CD4-positive, alpha-beta T cell (primary cell): ENCODE data around the gene CHIA. TPM values are rescaled to one million over a fixed set of nuclear protein-coding genes. Genes with fewer than 3 reads are reported as not detected.
"Not testable (repeated sequence)": the region's sequence is repeated elsewhere in the genome, so short reads cannot be mapped to it uniquely, and the experiment has no call there.

Source experiments
- ATAC-seq: fragments of 200-7000 bp; cut with Tn5 transposase; one replicate; pipeline ENCODE4 v1.10.0; 2022; ENCODE audit warnings: mild to moderate bottlenecking; ENCODE audit not compliant: poor library complexity
- CTCF ChIA-PET: fragments of 350-600 bp; sonication (Branson Sonifier 250); formaldehyde crosslinking; loops from one replicate; lab custom pipeline; 2021; ENCODE audit warnings: antibody characterized with exemption, inconsistent platforms; lab: Charles Lee
- POLR2A ChIA-PET: fragments of 350-600 bp; sonication (Branson Sonifier 250); formaldehyde crosslinking; loops from one replicate; lab custom pipeline; 2021; ENCODE audit warnings: antibody characterized with exemption, inconsistent platforms; lab: Charles Lee
- DNase-seq, 14 experiments: peaks; one replicate each; pipeline ENCODE4 v3.0.0-alpha.2; 2013 to 2020; ENCODE audit warnings: mixed read lengths in 2 of 14
- H3K27ac ChIP-seq, 2 donors: one replicate each; pipeline versions ENCODE4 v1.5.1 to v1.7.0; 2013; ENCODE audit warnings: low read length in 2 of 2, low read depth in 1 of 2, mild to moderate bottlenecking in 1 of 2
- H3K27me3 ChIP-seq, 2 experiments: 1 replicate in 1 of 2; 2 replicates in 1 of 2; pipeline versions ENCODE4 v1.6.1 to v1.7.0; 2013; ENCODE audit warnings: low read length in 2 of 2, control low read depth in 1 of 2, mild to moderate bottlenecking in 1 of 2, moderate library complexity in 1 of 2; ENCODE audit not compliant: insufficient read depth in 2 of 2, control insufficient read depth in 1 of 2
- H3K36me3 ChIP-seq: one replicate; pipeline ENCODE4 v1.6.1; 2013; ENCODE audit warnings: low read length, control low read depth; ENCODE audit not compliant: insufficient read depth
- H3K4me1 ChIP-seq: one replicate; pipeline ENCODE4 v1.6.1; 2013; ENCODE audit warnings: low read length, control low read depth; ENCODE audit not compliant: insufficient read depth
- H3K4me3 ChIP-seq: one replicate; pipeline ENCODE4 v1.5.1; 2013; ENCODE audit warnings: mild to moderate bottlenecking, low read length, moderate library complexity
- H3K9me3 ChIP-seq, 2 experiments: 1 replicate in 1 of 2; 2 replicates in 1 of 2; pipeline versions ENCODE4 v1.6.1 to v1.7.0; 2013; ENCODE audit warnings: low read length in 2 of 2, mild to moderate bottlenecking in 2 of 2, control low read depth in 1 of 2, moderate library complexity in 1 of 2; ENCODE audit not compliant: control insufficient read depth in 1 of 2, insufficient read depth in 1 of 2
- H3K27ac Mint-ChIP-seq: one replicate; pipeline ENCODE4 v1.8.0; 2020; ENCODE audit warnings: mixed read lengths
- H3K27me3 Mint-ChIP-seq: one replicate; pipeline ENCODE4 v1.8.0; 2021; ENCODE audit warnings: mixed read lengths
- H3K36me3 Mint-ChIP-seq: one replicate; pipeline ENCODE4 v1.8.0; 2021; ENCODE audit warnings: low read depth, mixed read lengths
- H3K4me1 Mint-ChIP-seq: one replicate; pipeline ENCODE4 v1.8.0; 2021; ENCODE audit warnings: low read depth, mixed read lengths
- H3K4me3 Mint-ChIP-seq: one replicate; pipeline ENCODE4 v1.8.0; 2020; ENCODE audit warnings: mild to moderate bottlenecking, mixed read lengths
- H3K9me3 Mint-ChIP-seq: one replicate; pipeline ENCODE4 v1.8.0; 2020; ENCODE audit warnings: mixed read lengths
- CTCF ChIP-seq: fragments of 200-600 bp; IDR thresholded peaks from one replicate; pipeline ENCODE4 v1.8.0; 2022; ENCODE audit warnings: antibody characterized with exemption, mild to moderate bottlenecking
- intact Hi-C, 2 experiments: fragments of 100-400 bp; cut with DNase I in 1 of 2; cut with micrococcal nuclease in 1 of 2; formaldehyde crosslinking; loops; one replicate each; pipeline versions ENCODE4 v1.15.1 to v1.9.0; 2023 to 2025; cut with DNase I, micrococcal nuclease
- total RNA-seq, 174 experiments: library from RNA in 2 of 174; stranded (reverse) in 2 of 174; gene quantifications; one replicate each; pipeline ENCODE4 v1.2.3 and lab custom pipeline; 2021 to 2026

Gene CHIA
- total RNA-seq, 2 experiments from 2014 or later = not detected

DNA sequence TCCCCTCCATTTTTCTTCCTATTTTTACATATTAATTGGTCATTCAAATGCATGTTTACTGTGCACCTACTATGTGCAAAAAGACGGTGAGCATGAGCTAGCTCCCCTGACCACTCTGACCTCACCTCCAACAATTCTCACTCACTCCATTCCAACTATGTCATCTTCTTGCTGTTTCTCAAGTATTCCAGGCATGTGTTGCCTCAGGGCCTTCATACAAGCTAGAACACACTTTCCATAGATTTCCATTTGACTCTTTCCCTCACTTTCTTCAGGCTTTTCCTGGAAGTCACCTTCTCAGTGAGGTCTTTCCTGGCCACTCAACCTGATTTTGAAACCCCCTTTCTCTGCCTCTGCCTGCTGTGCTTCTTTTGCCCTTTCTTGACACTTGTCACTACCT lies 32.6 kb downstream of the CHIA start:
- CTCF ChIA-PET = no interaction called here
- POLR2A ChIA-PET = interaction anchor here (0.6 kb wide), 1 partner anchor 108 kb away, joined by 3 read pairs; no protein-coding TSS in a partner anchor
- intact Hi-C loops = no loop called here
- Histone ChIP-seq H3K27me3 (no peaks in the 10 kb centered on the region), H3K36me3 (no peaks in the 10 kb centered on the region), H3K4me3 (no peak overlapping the region), H3K4me1 (peaks cover 12% of the 10 kb centered on the region), H3K9me3 (peaks cover 0 to 5% of the 10 kb centered on the region in 2 experiments), H3K27ac (no peak overlapping the region)
- Mint-ChIP-seq H3K27ac (no peak overlapping the region), H3K4me1 (peaks cover 26% of the 10 kb centered on the region), H3K27me3 (no peaks in the 10 kb centered on the region), H3K4me3 (no peak overlapping the region), H3K36me3 (peaks cover 8% of the 10 kb centered on the region), H3K9me3 (peaks cover 5% of the 10 kb centered on the region)
- no peak for TF ChIP-seq CTCF
- DNase-seq = no peak
- no peak for ATAC-seq

GRCh38 chr1:111332190-111332589 lies 41.5 kb downstream of the CHIA start:
- Histone ChIP-seq H3K4me1 (peaks cover 8% of the 10 kb centered on the region), H3K9me3 (peaks cover 3 to 14% of the 10 kb centered on the region in 2 experiments), H3K4me3 (no peak overlapping the region), H3K36me3 (no peaks in the 10 kb centered on the region), H3K27me3 (no peaks in the 10 kb centered on the region), H3K27ac (no peak overlapping the region)
- intact Hi-C loops = loop anchor here (10.0 kb wide), 3 partner anchors 547 to 717 kb away; no protein-coding TSS in a partner anchor
- H3K4me3 Mint-ChIP-seq = no peak overlapping the region
- ChIA-PET POLR2A (interaction anchor here (0.8 to 2.0 kb wide), 2 partner anchors 110 to 147 kb away, joined by 3 to 5 read pairs; no protein-coding TSS in a partner anchor), CTCF (interaction anchor here (1.4 kb wide), 1 partner anchor 301 kb away, joined by 3 read pairs; no protein-coding TSS in a partner anchor)
- DNase-seq = no peak
- no peak overlapping the region for H3K27ac Mint-ChIP-seq
- peaks cover 36% of the 10 kb centered on the region for H3K36me3 Mint-ChIP-seq
- no peak for ATAC-seq
- H3K27me3 Mint-ChIP-seq = no peaks in the 10 kb centered on the region
- TF ChIP-seq CTCF = no peak
- H3K9me3 Mint-ChIP-seq = peaks cover 14% of the 10 kb centered on the region
- peaks cover 6% of the 10 kb centered on the region for H3K4me1 Mint-ChIP-seq

DNA sequence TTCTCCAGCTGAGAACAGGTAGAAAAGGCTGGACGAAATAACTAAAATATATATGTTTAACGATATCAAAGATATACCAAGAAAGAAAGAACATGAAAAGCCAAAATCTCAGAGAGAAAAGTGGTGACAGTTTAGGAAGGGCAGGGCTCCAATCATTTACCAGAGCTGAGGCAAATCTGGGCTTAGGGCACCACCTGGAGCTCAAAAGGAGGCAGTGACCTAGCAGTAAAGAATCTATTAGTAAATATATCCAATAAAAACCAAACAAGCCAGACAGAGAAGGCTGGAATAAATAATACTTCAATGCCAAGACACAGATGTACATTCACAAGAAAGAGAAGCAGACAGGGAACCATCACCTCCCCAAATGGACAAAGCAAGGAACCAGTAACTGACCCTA lies 43.5 kb downstream of the CHIA start:
- peaks cover 8% of the 10 kb centered on the region for H3K4me1 ChIP-seq
- no peaks in the 10 kb centered on the region for H3K27me3 Mint-ChIP-seq
- ChIA-PET POLR2A (interaction anchor here (0.7 to 1.6 kb wide), 9 partner anchors 106 to 521 kb away, joined by 3 to 10 read pairs (median 4); no protein-coding TSS in a partner anchor), CTCF (interaction anchor here (0.6 to 1.9 kb wide), 13 partner anchors 8 to 550 kb away, joined by 3 to 20 read pairs (median 3); partner anchors contain the start of gene DENND2D)
- peak; percentile 81 for TF ChIP-seq CTCF
- no peak overlapping the region for H3K27ac Mint-ChIP-seq
- peaks cover under 1 to 3% of the 10 kb centered on the region in 2 experiments for H3K9me3 ChIP-seq
- ATAC-seq (peak; percentile 95), DNase-seq (peak; percentile 37 to 85 (median 52))
- no peak overlapping the region for H3K27ac ChIP-seq
- peaks cover 6% of the 10 kb centered on the region for H3K4me1 Mint-ChIP-seq
- no peaks in the 10 kb centered on the region for H3K27me3 ChIP-seq
- H3K4me3 Mint-ChIP-seq = no peak overlapping the region
- intact Hi-C loops = loop anchor here (1.0 to 10.0 kb wide), 7 partner anchors 111 to 719 kb away; no protein-coding TSS in a partner anchor
- peaks cover 21% of the 10 kb centered on the region for H3K36me3 Mint-ChIP-seq
- peaks cover 3% of the 10 kb centered on the region for H3K9me3 Mint-ChIP-seq
- no peaks in the 10 kb centered on the region for H3K36me3 ChIP-seq
- H3K4me3 ChIP-seq = no peak overlapping the region

- intact Hi-C loops = loop anchor here (2.0 to 10.0 kb wide), 4 partner anchors 551 to 721 kb away; no protein-coding TSS in a partner anchor
These were observed 44.7 kb downstream of the CHIA start for GRCh38 chr1:111335214-111335877.

GRCh38 chr1:111338849-111339248 lies 48.2 kb downstream of the CHIA start:
- H3K36me3 Mint-ChIP-seq, H3K4me3 Mint-ChIP-seq, ATAC-seq, H3K9me3 ChIP-seq, H3K4me1 ChIP-seq, H3K4me3 ChIP-seq, H3K36me3 ChIP-seq, H3K27ac ChIP-seq, DNase-seq, H3K27me3 Mint-ChIP-seq, H3K27ac Mint-ChIP-seq, CTCF ChIA-PET, H3K4me1 Mint-ChIP-seq, H3K9me3 Mint-ChIP-seq, H3K27me3 ChIP-seq, POLR2A ChIA-PET: not testable (repeated sequence)
- intact Hi-C loops = loop anchor here (10.0 kb wide), 3 partner anchors 554 to 724 kb away; no protein-coding TSS in a partner anchor

More at GRCh38 chr1:111335214-111335877, 44.7 kb downstream of the CHIA start:
- H3K9me3 ChIP-seq, H3K4me1 ChIP-seq, H3K4me3 Mint-ChIP-seq, H3K4me3 ChIP-seq, H3K27me3 Mint-ChIP-seq, H3K27ac Mint-ChIP-seq, H3K36me3 ChIP-seq, H3K9me3 Mint-ChIP-seq, H3K27me3 ChIP-seq, H3K4me1 Mint-ChIP-seq, POLR2A ChIA-PET, H3K27ac ChIP-seq, ATAC-seq: not testable (repeated sequence)
- CTCF ChIA-PET = interaction anchor here (1.3 to 1.9 kb wide), 2 partner anchors 144 to 172 kb away, joined by 3 to 7 read pairs; no protein-coding TSS in a partner anchor
- DNase-seq = peak in 2 of 14 experiments; percentile 33 to 46
- H3K36me3 Mint-ChIP-seq = peaks cover 13% of the 10 kb centered on the region
